ENCODE measurements around the gene CYP2W1. TPM values are rescaled to one million over a fixed set of nuclear protein-coding genes. Genes with fewer than 3 reads are reported as not detected.
A peak's percentile ranks its signal among the peaks of the same experiment; 100 is the strongest.

The CYP2W1 gene
- total and polyA plus RNA-seq, 10 of the 15 experiments (the other 5 are each of a cell fraction or from before 2014, with no cell fraction given) = not detected

DNA sequence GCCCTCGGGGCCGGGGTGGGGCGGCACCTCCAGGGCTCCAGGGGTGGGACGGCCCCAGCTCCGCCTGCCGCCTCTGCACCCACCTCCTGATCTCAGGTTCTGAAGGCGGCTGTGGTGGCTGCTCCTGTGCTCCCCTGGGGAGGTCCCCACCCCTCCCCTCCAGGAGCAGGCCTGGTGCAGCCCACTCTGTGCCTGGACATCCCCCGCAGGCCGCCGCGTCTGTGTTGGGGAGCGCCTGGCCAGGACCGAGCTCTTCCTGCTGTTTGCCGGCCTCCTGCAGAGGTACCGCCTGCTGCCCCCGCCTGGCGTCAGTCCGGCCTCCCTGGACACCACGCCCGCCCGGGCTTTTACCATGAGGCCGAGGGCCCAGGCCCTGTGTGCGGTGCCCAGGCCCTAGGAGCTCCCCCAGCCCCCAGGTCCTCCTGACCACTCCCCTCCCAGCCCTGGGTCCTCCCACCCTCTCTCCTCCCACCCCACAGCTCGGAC lies 5.5 kb downstream of the CYP2W1 start:
- in situ Hi-C loops (cut with MboI) (no loop called here), intact Hi-C loops (cut with micrococcal nuclease; ENCODE audit: unreplicated experiment) (no loop called here)
- Histone ChIP-seq H3K36me3 (ENCODE audit: control insufficient read depth in 2 of 2, insufficient read depth in 2 of 2, low read length in 1 of 2) (no peaks in the 10 kb centered on the region), H3K4me3 (no peak overlapping the region), H3K9ac (ENCODE audit: control insufficient read depth, insufficient read depth, low read length) (no peak overlapping the region), H4K20me1 (ENCODE audit: control insufficient read depth, insufficient read depth) (no peaks in the 10 kb centered on the region), H2AFZ (ENCODE audit: control insufficient read depth, low read depth, low read length) (no peak overlapping the region), H3K27ac (ENCODE audit: control insufficient read depth, insufficient read depth) (no peak overlapping the region), H3K4me2 (ENCODE audit: control insufficient read depth, insufficient read depth) (no peak overlapping the region), H3K27me3 (replicated peaks in 1 of 2; ENCODE audit: control insufficient read depth in 2 of 2, insufficient read depth in 2 of 2, low read length in 1 of 2) (no peaks in the 10 kb centered on the region; a peak in 2 of 4 replicates), H3K79me2 (ENCODE audit: control insufficient read depth, insufficient read depth, low read length) (no peaks in the 10 kb centered on the region), H3K4me1 (ENCODE audit: control insufficient read depth, insufficient read depth, low read length) (peaks cover 5% of the 10 kb centered on the region), H3K9me3 (replicated peaks; ENCODE audit: control insufficient read depth, insufficient read depth, low read length) (no peaks in the 10 kb centered on the region)
- no peak for DNase-seq (ENCODE audit: low read depth, low spot score)
- ChIA-PET RAD21 (ENCODE audit: unreplicated experiment) (interaction anchor here (0.6 to 1.6 kb wide), 11 partner anchors 10 to 187 kb away, joined by 3 to 16 read pairs (median 3); partner anchors contain the start of gene COX19), SMC1A (ENCODE audit: uncharacterized antibody, unreplicated experiment) (interaction anchor here (0.6 to 1.2 kb wide), 7 partner anchors 10 to 186 kb away, joined by 3 to 6 read pairs (median 3); partner anchors contain the start of gene COX19), CTCF (interaction anchor here (0.6 to 1.6 kb wide), 13 partner anchors 10 to 189 kb away, joined by 3 to 15 read pairs (median 4); no protein-coding TSS in a partner anchor), POLR2A (interaction anchor here (1.5 kb wide), 1 partner anchor 10 kb away, joined by 7 read pairs; no protein-coding TSS in a partner anchor)
- FAIRE-seq = no peak
- WGBS (ENCODE audit: insufficient coverage, insufficient replicate concordance, low lambda C conversion rate, missing lambda C conversion rate) = under 1% methylated on average over 17 of the region's 24 CpGs
- peak; percentile 34 for ATAC-seq
- no TSS peak for BruUV-seq (replicated peaks)
- TF ChIP-seq, protein P1, sequence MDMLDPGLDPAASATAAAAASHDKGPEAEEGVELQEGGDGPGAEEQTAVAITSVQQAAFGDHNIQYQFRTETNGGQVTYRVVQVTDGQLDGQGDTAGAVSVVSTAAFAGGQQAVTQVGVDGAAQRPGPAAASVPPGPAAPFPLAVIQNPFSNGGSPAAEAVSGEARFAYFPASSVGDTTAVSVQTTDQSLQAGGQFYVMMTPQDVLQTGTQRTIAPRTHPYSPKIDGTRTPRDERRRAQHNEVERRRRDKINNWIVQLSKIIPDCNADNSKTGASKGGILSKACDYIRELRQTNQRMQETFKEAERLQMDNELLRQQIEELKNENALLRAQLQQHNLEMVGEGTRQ (IDR thresholded peaks at IDR 0.05; ENCODE audit: borderline replicate concordance, low read depth, low read length) = no peak
- TF ChIP-seq NBN (IDR thresholded peaks at IDR 0.05) (0 out of 2 replicates have a peak, but pooled peaks have one; percentile 50), MEF2B (IDR thresholded peaks at IDR 0.05; ENCODE audit: partially characterized antibody, poor library complexity, severe bottlenecking) (peak; percentile 31), SMARCA5 (IDR thresholded peaks at IDR 0.05) (0 out of 2 replicates have a peak, but pooled peaks have one; percentile 14), EGR1 (IDR thresholded peaks at IDR 0.05; ENCODE audit: borderline replicate concordance in 1 of 2, low read depth in 2 of 2, low read length in 2 of 2) (no peak), IKZF1 (conservative IDR thresholded peaks at IDR 0.05) (peak; percentile 43; the same call in 1 of the 2 replicates), DPF2 (IDR thresholded peaks at IDR 0.05) (peak; percentile 24; the same call in 1 of the 2 replicates), BACH1 (IDR thresholded peaks at IDR 0.05; ENCODE audit: borderline replicate concordance) (0 out of 2 replicates have a peak, but pooled peaks have one; percentile 16), GATAD2B (conservative IDR thresholded peaks at IDR 0.05; ENCODE audit: low read depth) (peak; percentile 59; the same call in 1 of the 2 replicates), NR2F1 (conservative IDR thresholded peaks at IDR 0.05) (no peak), POLR2AphosphoS5 (IDR thresholded peaks at IDR 0.05; ENCODE audit: low read length) (no peak)
- TF ChIP-seq, protein P2, sequence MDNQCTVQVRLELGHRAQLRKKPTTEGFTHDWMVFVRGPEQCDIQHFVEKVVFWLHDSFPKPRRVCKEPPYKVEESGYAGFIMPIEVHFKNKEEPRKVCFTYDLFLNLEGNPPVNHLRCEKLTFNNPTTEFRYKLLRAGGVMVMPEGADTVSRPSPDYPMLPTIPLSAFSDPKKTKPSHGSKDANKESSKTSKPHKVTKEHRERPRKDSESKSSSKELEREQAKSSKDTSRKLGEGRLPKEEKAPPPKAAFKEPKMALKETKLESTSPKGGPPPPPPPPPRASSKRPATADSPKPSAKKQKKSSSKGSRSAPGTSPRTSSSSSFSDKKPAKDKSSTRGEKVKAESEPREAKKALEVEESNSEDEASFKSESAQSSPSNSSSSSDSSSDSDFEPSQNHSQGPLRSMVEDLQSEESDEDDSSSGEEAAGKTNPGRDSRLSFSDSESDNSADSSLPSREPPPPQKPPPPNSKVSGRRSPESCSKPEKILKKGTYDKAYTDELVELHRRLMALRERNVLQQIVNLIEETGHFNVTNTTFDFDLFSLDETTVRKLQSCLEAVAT (IDR thresholded peaks at IDR 0.05) = peak; percentile 76
- TF ChIP-seq, protein P3, sequence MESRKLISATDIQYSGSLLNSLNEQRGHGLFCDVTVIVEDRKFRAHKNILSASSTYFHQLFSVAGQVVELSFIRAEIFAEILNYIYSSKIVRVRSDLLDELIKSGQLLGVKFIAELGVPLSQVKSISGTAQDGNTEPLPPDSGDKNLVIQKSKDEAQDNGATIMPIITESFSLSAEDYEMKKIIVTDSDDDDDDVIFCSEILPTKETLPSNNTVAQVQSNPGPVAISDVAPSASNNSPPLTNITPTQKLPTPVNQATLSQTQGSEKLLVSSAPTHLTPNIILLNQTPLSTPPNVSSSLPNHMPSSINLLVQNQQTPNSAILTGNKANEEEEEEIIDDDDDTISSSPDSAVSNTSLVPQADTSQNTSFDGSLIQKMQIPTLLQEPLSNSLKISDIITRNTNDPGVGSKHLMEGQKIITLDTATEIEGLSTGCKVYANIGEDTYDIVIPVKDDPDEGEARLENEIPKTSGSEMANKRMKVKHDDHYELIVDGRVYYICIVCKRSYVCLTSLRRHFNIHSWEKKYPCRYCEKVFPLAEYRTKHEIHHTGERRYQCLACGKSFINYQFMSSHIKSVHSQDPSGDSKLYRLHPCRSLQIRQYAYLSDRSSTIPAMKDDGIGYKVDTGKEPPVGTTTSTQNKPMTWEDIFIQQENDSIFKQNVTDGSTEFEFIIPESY (IDR thresholded peaks at IDR 0.05) = peak; percentile 31; the same call in 1 of the 2 replicates
- TF ChIP-seq, protein P4, sequence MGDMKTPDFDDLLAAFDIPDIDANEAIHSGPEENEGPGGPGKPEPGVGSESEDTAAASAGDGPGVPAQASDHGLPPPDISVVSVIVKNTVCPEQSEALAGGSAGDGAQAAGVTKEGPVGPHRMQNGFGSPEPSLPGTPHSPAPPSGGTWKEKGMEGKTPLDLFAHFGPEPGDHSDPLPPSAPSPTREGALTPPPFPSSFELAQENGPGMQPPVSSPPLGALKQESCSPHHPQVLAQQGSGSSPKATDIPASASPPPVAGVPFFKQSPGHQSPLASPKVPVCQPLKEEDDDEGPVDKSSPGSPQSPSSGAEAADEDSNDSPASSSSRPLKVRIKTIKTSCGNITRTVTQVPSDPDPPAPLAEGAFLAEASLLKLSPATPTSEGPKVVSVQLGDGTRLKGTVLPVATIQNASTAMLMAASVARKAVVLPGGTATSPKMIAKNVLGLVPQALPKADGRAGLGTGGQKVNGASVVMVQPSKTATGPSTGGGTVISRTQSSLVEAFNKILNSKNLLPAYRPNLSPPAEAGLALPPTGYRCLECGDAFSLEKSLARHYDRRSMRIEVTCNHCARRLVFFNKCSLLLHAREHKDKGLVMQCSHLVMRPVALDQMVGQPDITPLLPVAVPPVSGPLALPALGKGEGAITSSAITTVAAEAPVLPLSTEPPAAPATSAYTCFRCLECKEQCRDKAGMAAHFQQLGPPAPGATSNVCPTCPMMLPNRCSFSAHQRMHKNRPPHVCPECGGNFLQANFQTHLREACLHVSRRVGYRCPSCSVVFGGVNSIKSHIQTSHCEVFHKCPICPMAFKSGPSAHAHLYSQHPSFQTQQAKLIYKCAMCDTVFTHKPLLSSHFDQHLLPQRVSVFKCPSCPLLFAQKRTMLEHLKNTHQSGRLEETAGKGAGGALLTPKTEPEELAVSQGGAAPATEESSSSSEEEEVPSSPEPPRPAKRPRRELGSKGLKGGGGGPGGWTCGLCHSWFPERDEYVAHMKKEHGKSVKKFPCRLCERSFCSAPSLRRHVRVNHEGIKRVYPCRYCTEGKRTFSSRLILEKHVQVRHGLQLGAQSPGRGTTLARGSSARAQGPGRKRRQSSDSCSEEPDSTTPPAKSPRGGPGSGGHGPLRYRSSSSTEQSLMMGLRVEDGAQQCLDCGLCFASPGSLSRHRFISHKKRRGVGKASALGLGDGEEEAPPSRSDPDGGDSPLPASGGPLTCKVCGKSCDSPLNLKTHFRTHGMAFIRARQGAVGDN (IDR thresholded peaks at IDR 0.05) = 0 out of 2 replicates have a peak, but pooled peaks have one; percentile 55
- TF ChIP-seq, protein P5, sequence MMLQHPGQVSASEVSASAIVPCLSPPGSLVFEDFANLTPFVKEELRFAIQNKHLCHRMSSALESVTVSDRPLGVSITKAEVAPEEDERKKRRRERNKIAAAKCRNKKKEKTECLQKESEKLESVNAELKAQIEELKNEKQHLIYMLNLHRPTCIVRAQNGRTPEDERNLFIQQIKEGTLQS (IDR thresholded peaks at IDR 0.05; ENCODE audit: borderline replicate concordance, extremely low read depth, low read depth, low read length) = no peak
